Endothelial cell of umbilical vein (primary cell): ENCODE results near the gene N4BP3. TPM values are rescaled to one million over a fixed set of nuclear protein-coding genes. Genes with fewer than 3 reads are reported as not detected.

Experiments used
- BruUV-seq: library from RNA; stranded (reverse); fragments of 400-500 nt; replicated peaks from 2 replicates; lab custom pipeline; 2021; lab: Mats Ljungman, UMichigan
- CTCF ChIA-PET: fragments of 300-600, 350-600 bp; sonication (Branson Sonifier 250); formaldehyde crosslinking; loops from one replicate; lab custom pipeline; 2021; ENCODE audit warnings: antibody characterized with exemption, inconsistent platforms; lab: Charles Lee
- POLR2A ChIA-PET: fragments of 300-600, 350-600 bp; sonication (Branson Sonifier 250); formaldehyde crosslinking; loops from one replicate; lab custom pipeline; 2021; ENCODE audit warnings: antibody characterized with exemption, inconsistent platforms; lab: Charles Lee
- DNase-seq: peaks from one replicate; pipeline ENCODE4 v3.0.0-alpha.2; 2011; ENCODE audit warnings: low read depth, low spot score
- FAIRE-seq: peaks from 2 replicates; lab custom pipeline; 2011; peaks lifted over from hg19 to GRCh38; lab: Jason Lieb, UNC
- H2AFZ ChIP-seq: 2 replicates; pipeline ENCODE4 v1.6.0; 2012; ENCODE audit warnings: low read depth, low read length, control low read depth, inconsistent platforms
- H3K27ac ChIP-seq: 2 replicates; pipeline ENCODE4 v1.5.1; 2011; ENCODE audit warnings: low read depth, mild to moderate bottlenecking, control low read depth, low read length, moderate library complexity; ENCODE audit not compliant: insufficient read depth
- H3K27me3 ChIP-seq, 2 experiments: 2 replicates each; pipeline versions ENCODE4 v1.6.0 to v1.6.1; 2011; ENCODE audit warnings: low read length in 2 of 2, mixed read lengths in 1 of 2; ENCODE audit not compliant: control insufficient read depth in 2 of 2, insufficient read depth in 2 of 2
- H3K36me3 ChIP-seq, 2 experiments: 2 replicates in 1 of 2; 3 replicates in 1 of 2; pipeline ENCODE4 v1.5.1; 2011; ENCODE audit warnings: low read length in 2 of 2, mild to moderate bottlenecking in 1 of 2, moderate library complexity in 1 of 2; ENCODE audit not compliant: control insufficient read depth in 2 of 2, insufficient read depth in 2 of 2; ENCODE audit errors: extremely low read depth in 1 of 2
- H3K4me1 ChIP-seq: 3 replicates; pipeline ENCODE4 v1.5.1; 2011; ENCODE audit warnings: mild to moderate bottlenecking, low read length; ENCODE audit not compliant: control insufficient read depth, insufficient read depth; ENCODE audit errors: extremely low read depth
- H3K4me2 ChIP-seq: 2 replicates; pipeline ENCODE4 v1.6.1; 2011; ENCODE audit warnings: low read length, control low read depth, mixed read lengths; ENCODE audit not compliant: insufficient read depth
- H3K4me3 ChIP-seq, 3 experiments: fragments of 200-600 bp in 1 of 3; sonication (generic), shearing (Covaris generic) in 1 of 3; replicated peaks in 1 of 3; 2 replicates each; pipeline ENCODE4 v1.5.1; 2011 to 2016; ENCODE audit warnings: control low read depth in 3 of 3, low read length in 3 of 3, mild to moderate bottlenecking in 2 of 3, inconsistent platforms in 1 of 3, low read depth in 1 of 3, moderate library complexity in 1 of 3; ENCODE audit not compliant: insufficient read depth in 1 of 3
- H3K79me2 ChIP-seq: 2 replicates; pipeline ENCODE4 v1.6.0; 2012; ENCODE audit warnings: low read length, inconsistent platforms; ENCODE audit not compliant: control insufficient read depth, insufficient read depth
- H3K9ac ChIP-seq: replicated peaks from 2 replicates; pipeline ENCODE3; 2011; ENCODE audit warnings: low read length, control low read depth; ENCODE audit not compliant: insufficient read depth; ENCODE audit errors: extremely low read depth
- H3K9me1 ChIP-seq: replicated peaks from 3 replicates; pipeline ENCODE4 v1.6.0; 2011; ENCODE audit warnings: mild to moderate bottlenecking, low read length; ENCODE audit not compliant: control insufficient read depth, insufficient read depth; ENCODE audit errors: extremely low read depth
- H3K9me3 ChIP-seq: replicated peaks from 2 replicates; pipeline ENCODE4 v1.5.1; 2012; ENCODE audit warnings: low read length, inconsistent platforms; ENCODE audit not compliant: control insufficient read depth, insufficient read depth
- H4K20me1 ChIP-seq: replicated peaks from 2 replicates; pipeline ENCODE3; 2011; ENCODE audit warnings: mild to moderate bottlenecking, low read length; ENCODE audit not compliant: control insufficient read depth, insufficient read depth; ENCODE audit errors: extremely low read depth
- FOS ChIP-seq: IDR thresholded peaks from 2 replicates; pipeline ENCODE4 v1.6.1; 2011; ENCODE audit warnings: mild to moderate bottlenecking, low read length, moderate library complexity, borderline replicate concordance; ENCODE audit not compliant: insufficient read depth
- JUN ChIP-seq: IDR thresholded peaks from 2 replicates; pipeline ENCODE4 v1.6.1; 2011; ENCODE audit warnings: borderline replicate concordance, low read depth; ENCODE audit not compliant: insufficient read length, insufficient read depth
- MYC ChIP-seq: IDR thresholded peaks from one replicate; pipeline ENCODE4 v1.6.1; 2011; ENCODE audit warnings: mild to moderate bottlenecking, low read depth, low read length
- POLR2AphosphoS5 ChIP-seq: IDR thresholded peaks from 2 replicates; pipeline ENCODE4 v1.6.1; 2012; ENCODE audit warnings: low read depth, mild to moderate bottlenecking, control low read depth, low read length, moderate library complexity; ENCODE audit not compliant: insufficient read depth
- dilution Hi-C: fragments of 300-500 bp; cut with MboI; formaldehyde crosslinking; loops from one replicate; pipeline ENCODE4 v1.15.0; 2019; ENCODE audit warnings: low sequenced_read_pairs; ENCODE audit not compliant: extremely low pct_ligation_motif_present
- intact Hi-C: fragments of 100-400 bp; cut with micrococcal nuclease; formaldehyde crosslinking; loops from one replicate; pipeline ENCODE4 v1.10.0; 2022
- polyA plus RNA-seq, 4 experiments: library from polyadenylated mRNA; depleted of rRNA in 3 of 4; stranded (reverse) in 3 of 4; unstranded in 1 of 4; fragments of >200 nt; gene quantifications; 2 replicates each; pipeline versions ENCODE4 v1.2.1 to v1.2.3, GENCODE V29; 2011 to 2012; ENCODE audit warnings: missing spikeins in 1 of 4
- total RNA-seq: library from RNA; stranded (reverse); gene quantifications from 2 replicates; pipeline ENCODE4 v1.2.3, GENCODE V29; 2021
- TF ChIP-seq, protein P1 (sequence below), 2 donors: IDR thresholded peaks; 1 replicate in 1 of 2; 2 replicates in 1 of 2; pipeline ENCODE4 v1.5.1; 2011; ENCODE audit warnings: low read length in 2 of 2, mild to moderate bottlenecking in 2 of 2, moderate library complexity in 2 of 2, control low read depth in 1 of 2, inconsistent platforms in 1 of 2, low read depth in 1 of 2; ENCODE audit not compliant: insufficient read depth in 1 of 2; ENCODE audit errors: extremely low read depth in 1 of 2
- TF ChIP-seq, protein P2 (sequence below): IDR thresholded peaks from 2 replicates; pipeline ENCODE4 v1.6.1; 2011; ENCODE audit not compliant: insufficient read depth, insufficient read length

Gene N4BP3
- total and polyA plus RNA-seq, 2 donors (not counting 3 experiments of a cell fraction or from before 2014, with no cell fraction given) = 11.8 to 38.2 TPM

DNA sequence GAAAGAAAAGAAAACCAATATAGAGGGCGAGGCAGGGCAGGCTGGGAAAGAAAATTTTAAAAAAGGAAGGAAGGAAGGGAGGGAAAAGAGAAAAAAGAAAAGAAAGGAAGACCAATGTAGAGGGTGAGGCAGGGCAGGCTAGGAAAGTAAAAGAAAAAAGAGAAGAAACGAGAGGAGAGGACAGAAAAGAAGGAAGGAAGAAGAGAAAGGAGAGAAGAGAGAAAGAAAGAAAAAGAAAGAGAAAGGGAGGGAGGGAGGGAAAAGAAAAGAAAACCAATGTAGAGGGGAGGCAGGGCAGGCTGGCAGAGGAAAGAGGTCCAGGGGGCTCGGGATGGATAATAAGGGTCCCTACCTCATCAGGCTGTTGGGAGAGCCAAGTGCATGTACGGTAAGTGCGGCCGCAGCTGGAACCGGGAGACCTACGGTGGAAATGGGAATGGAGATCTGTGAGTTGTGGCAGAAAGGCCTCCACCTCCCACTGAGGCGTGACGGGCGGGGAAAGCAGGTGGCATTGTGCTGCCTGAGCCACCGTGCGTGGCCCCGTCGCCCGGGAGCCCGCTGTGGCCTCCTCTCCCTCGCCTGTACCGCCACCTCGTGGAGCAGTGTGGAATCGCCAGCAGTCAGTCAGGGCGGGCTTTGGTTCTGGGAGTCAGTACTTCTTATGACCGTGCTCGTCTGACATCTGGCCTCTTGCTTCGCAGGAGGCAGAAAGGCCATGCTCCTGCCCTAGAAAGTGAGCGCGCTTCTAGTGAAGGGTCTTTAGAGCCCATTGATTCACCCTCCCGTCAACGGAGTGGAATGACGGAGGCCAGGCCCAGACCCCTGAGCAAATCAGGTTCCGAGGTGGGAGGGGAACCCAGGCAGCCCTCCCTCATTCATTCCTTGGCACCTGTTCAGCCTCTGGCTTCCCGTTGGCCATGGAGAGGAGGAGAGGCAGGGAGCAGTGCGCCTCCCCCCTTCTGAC, 50.7 kb downstream of the N4BP3 start:
- no TSS peak for BruUV-seq
- Histone ChIP-seq H3K27me3 (peaks cover 4% of the 10 kb centered on the region in 2 experiments), H3K9me1 (no peaks in the 10 kb centered on the region), H3K9me3 (no peaks in the 10 kb centered on the region), H4K20me1 (no peaks in the 10 kb centered on the region), H3K27ac (no peak overlapping the region), H3K4me3 (no peak overlapping the region), H3K79me2 (no peaks in the 10 kb centered on the region), H3K36me3 (no peaks in the 10 kb centered on the region), H3K4me1 (no peaks in the 10 kb centered on the region), H3K4me2 (no peak overlapping the region), H3K9ac (no peak overlapping the region), H2AFZ (peak overlapping the region; percentile 73)
- peak; percentile 94 for FAIRE-seq
- TF ChIP-seq, protein P1, sequence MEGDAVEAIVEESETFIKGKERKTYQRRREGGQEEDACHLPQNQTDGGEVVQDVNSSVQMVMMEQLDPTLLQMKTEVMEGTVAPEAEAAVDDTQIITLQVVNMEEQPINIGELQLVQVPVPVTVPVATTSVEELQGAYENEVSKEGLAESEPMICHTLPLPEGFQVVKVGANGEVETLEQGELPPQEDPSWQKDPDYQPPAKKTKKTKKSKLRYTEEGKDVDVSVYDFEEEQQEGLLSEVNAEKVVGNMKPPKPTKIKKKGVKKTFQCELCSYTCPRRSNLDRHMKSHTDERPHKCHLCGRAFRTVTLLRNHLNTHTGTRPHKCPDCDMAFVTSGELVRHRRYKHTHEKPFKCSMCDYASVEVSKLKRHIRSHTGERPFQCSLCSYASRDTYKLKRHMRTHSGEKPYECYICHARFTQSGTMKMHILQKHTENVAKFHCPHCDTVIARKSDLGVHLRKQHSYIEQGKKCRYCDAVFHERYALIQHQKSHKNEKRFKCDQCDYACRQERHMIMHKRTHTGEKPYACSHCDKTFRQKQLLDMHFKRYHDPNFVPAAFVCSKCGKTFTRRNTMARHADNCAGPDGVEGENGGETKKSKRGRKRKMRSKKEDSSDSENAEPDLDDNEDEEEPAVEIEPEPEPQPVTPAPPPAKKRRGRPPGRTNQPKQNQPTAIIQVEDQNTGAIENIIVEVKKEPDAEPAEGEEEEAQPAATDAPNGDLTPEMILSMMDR (IDR thresholded peaks at IDR 0.05; ENCODE audit: extremely low read depth in 1 of 2, insufficient read depth in 1 of 2, low read depth in 1 of 2, low read length in 2 of 2) = peak; percentile 95 to 99
- no peak for TF ChIP-seq JUN
- TF ChIP-seq FOS = no peak
- TF ChIP-seq MYC = no peak
- TF ChIP-seq, protein P2, sequence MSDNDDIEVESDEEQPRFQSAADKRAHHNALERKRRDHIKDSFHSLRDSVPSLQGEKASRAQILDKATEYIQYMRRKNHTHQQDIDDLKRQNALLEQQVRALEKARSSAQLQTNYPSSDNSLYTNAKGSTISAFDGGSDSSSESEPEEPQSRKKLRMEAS = no peak
- TF ChIP-seq POLR2AphosphoS5 = no peak
- POLR2A ChIA-PET = interaction anchor here (1.4 kb wide), 1 partner anchor 10 kb away, joined by 3 read pairs; the partner anchor contains the start of gene NHP2
- CTCF ChIA-PET = interaction anchor here (0.7 to 3.3 kb wide), 3 partner anchors 10 to 92 kb away, joined by 3 to 104 read pairs (median 6); partner anchors contain the start of gene NHP2
- DNase-seq = peak; percentile 78
- intact Hi-C loops (loop anchor here (1.0 to 2.0 kb wide), 4 partner anchors 18 to 557 kb away; partner anchors contain the start of gene HNRNPAB), dilution Hi-C loops (no loop called here)
